Hepatocyte (in vitro differentiated cells): ENCODE results near the gene ECT2. TPM values are rescaled to one million over a fixed set of nuclear protein-coding genes. Genes with fewer than 3 reads are reported as not detected.

Source experiments
- DNase-seq: peaks from one replicate; pipeline ENCODE4 v3.0.0-alpha.2; 2016; ENCODE audit warnings: low spot score
- H2AFZ ChIP-seq: fragments of 200-600 bp; sonication (generic); 2 replicates; pipeline ENCODE4 v1.6.0; 2016; ENCODE audit warnings: antibody characterized with exemption, mild to moderate bottlenecking
- H3K27ac ChIP-seq: fragments of 200-600 bp; sonication (generic); 2 replicates; pipeline ENCODE4 v1.5.1; 2016; ENCODE audit warnings: mild to moderate bottlenecking
- H3K27me3 ChIP-seq: fragments of 200-600 bp; sonication (generic); 2 replicates; pipeline ENCODE4 v1.6.1; 2016
- H3K36me3 ChIP-seq: fragments of 200-600 bp; sonication (generic); replicated peaks from 2 replicates; pipeline ENCODE4 v1.5.1; 2016; ENCODE audit warnings: low read depth; ENCODE audit not compliant: insufficient read depth
- H3K4me1 ChIP-seq: fragments of 200-600 bp; sonication (generic); 2 replicates; pipeline ENCODE4 v1.5.1; 2016; ENCODE audit warnings: mild to moderate bottlenecking, moderate library complexity; ENCODE audit not compliant: insufficient read depth
- H3K4me2 ChIP-seq: fragments of 200-600 bp; sonication (generic); 2 replicates; pipeline ENCODE4 v1.6.0; 2016
- H3K4me3 ChIP-seq: fragments of 200-600 bp; sonication (generic); 2 replicates; pipeline ENCODE4 v1.5.1; 2016; ENCODE audit warnings: mild to moderate bottlenecking
- H3K79me2 ChIP-seq: fragments of 200-600 bp; sonication (generic); 2 replicates; pipeline ENCODE4 v1.6.0; 2017; ENCODE audit warnings: mild to moderate bottlenecking
- H3K9me2 ChIP-seq: fragments of 200-600 bp; sonication (generic); replicated peaks from 2 replicates; pipeline ENCODE4 v1.6.0; 2017; ENCODE audit warnings: mild to moderate bottlenecking; ENCODE audit not compliant: insufficient read depth
- H3K9me3 ChIP-seq: fragments of 200-600 bp; sonication (generic); 2 replicates; pipeline ENCODE4 v1.5.1; 2016; ENCODE audit warnings: low read depth, mild to moderate bottlenecking
- H4K20me1 ChIP-seq: fragments of 200-600 bp; sonication (generic); 2 replicates; pipeline ENCODE4 v1.6.0; 2016; ENCODE audit warnings: mild to moderate bottlenecking; ENCODE audit not compliant: insufficient read depth, poor library complexity, severe bottlenecking
- CTCF ChIP-seq: fragments of 200-600 bp; sonication (generic); IDR thresholded peaks from 2 replicates; pipeline ENCODE4 v1.5.1; 2016; ENCODE audit warnings: antibody characterized with exemption, mild to moderate bottlenecking; ENCODE audit not compliant: poor library complexity
- EZH2 ChIP-seq: fragments of 200-600 bp; sonication (generic); IDR thresholded peaks from 2 replicates; pipeline ENCODE4 v1.6.1; 2016; ENCODE audit warnings: antibody characterized with exemption, mild to moderate bottlenecking, borderline replicate concordance
- EZH2phosphoT487 ChIP-seq: fragments of 200-600 bp; sonication (generic); IDR thresholded peaks from one replicate; pipeline ENCODE4 v1.6.1; 2018; ENCODE audit warnings: antibody characterized with exemption, mild to moderate bottlenecking, low read depth, moderate library complexity; ENCODE audit not compliant: unreplicated experiment, severe bottlenecking
- WGBS: methylation state at CpG from one replicate; pipeline ENCODE4 v1.1.6; 2016; ENCODE audit warnings: low lambda C conversion rate; ENCODE audit errors: missing lambda C conversion rate; 5-methylcytosine and 5-hydroxymethylcytosine counted together
- polyA plus RNA-seq: library from polyadenylated mRNA; unstranded; fragments of >200 nt; fragmentation: Nextera tagmentation; extraction: Ambion mirVana; gene quantifications from 2 replicates; pipeline ENCODE4 v1.2.1, GENCODE V29; 2016
- small RNA-seq: library from RNA; depleted of rRNA; stranded (forward); fragments of <200 nt; gene quantifications from one replicate; pipeline ENCODE3, GENCODE V24; 2014
- total RNA-seq: library from RNA; depleted of rRNA; stranded (reverse); fragments of >200 nt; gene quantifications from 2 replicates; pipeline ENCODE4 v1.2.3, GENCODE V29; 2014

Gene ECT2
- total and polyA plus RNA-seq, 2 experiments from 2014 or later: 9.3 to 16.7 TPM

- TF ChIP-seq CTCF (no peak), EZH2phosphoT487 (no peak), EZH2 (no peak)
- 52% methylated on average over 3 of the region's 3 CpGs for WGBS
- no peaks in the 10 kb centered on the region for H3K9me2 ChIP-seq
- no peaks in the 10 kb centered on the region for H3K9me3 ChIP-seq
- H3K27ac ChIP-seq: no peak overlapping the region
- H3K4me1 ChIP-seq: no peaks in the 10 kb centered on the region
- no peak overlapping the region for H3K4me2 ChIP-seq
- no peak overlapping the region for H3K4me3 ChIP-seq
- peak; percentile 30 for DNase-seq
- H3K36me3 ChIP-seq: no peaks in the 10 kb centered on the region
- no peaks in the 10 kb centered on the region for H3K79me2 ChIP-seq
- H3K27me3 ChIP-seq: no peaks in the 10 kb centered on the region
- H4K20me1 ChIP-seq: no peaks in the 10 kb centered on the region
- no peak overlapping the region for H2AFZ ChIP-seq
Observed at GRCh38 chr3:172869368-172869771, 118.8 kb downstream of the ECT2 start.

GRCh38 chr3:172869784-172870518, 119.4 kb downstream of the ECT2 start:
- H3K27me3 ChIP-seq: no peaks in the 10 kb centered on the region
- H3K27ac ChIP-seq: no peak overlapping the region
- H3K4me2 ChIP-seq: no peak overlapping the region
- no peak overlapping the region for H2AFZ ChIP-seq
- no peaks in the 10 kb centered on the region for H3K79me2 ChIP-seq
- H4K20me1 ChIP-seq: no peaks in the 10 kb centered on the region
- no peaks in the 10 kb centered on the region for H3K4me1 ChIP-seq
- no peak for DNase-seq
- H3K9me2 ChIP-seq: no peaks in the 10 kb centered on the region
- TF ChIP-seq EZH2 (no peak), CTCF (no peak), EZH2phosphoT487 (no peak)
- WGBS: 76% methylated on average over 3 of the region's 3 CpGs
- no peaks in the 10 kb centered on the region for H3K9me3 ChIP-seq
- no peak overlapping the region for H3K4me3 ChIP-seq
- H3K36me3 ChIP-seq: no peaks in the 10 kb centered on the region

Small RNA genes within 50 kb of the gene (small RNA-seq; reads per million reads assigned to genes)
- gene AC108667.1 (not detected), gene RF00139 (not detected), gene RNU4-4P (not detected), gene RNU6-547P (not detected)

Other genes starting within 250 kb of the ECT2 start
- gene TNFSF10, start 227.3 kb upstream of the ECT2 start, total RNA-seq: 21.3 and 21.9 TPM in 2 replicates
- gene TNFSF10, start 227.3 kb upstream of the ECT2 start, polyA plus RNA-seq: 12.7 and 13.0 TPM in 2 replicates
- gene NCEH1, start 39.7 kb upstream of the ECT2 start, total RNA-seq: 10.4 and 10.5 TPM in 2 replicates
- 3.3 and 4.7 TPM in 2 replicates for gene NCEH1, start 39.7 kb upstream of the ECT2 start, polyA plus RNA-seq